Upper lobe of left lung (tissue), 6 donors: Measurements from ENCODE around the gene ZNF609. TPM values are rescaled to one million over a fixed set of nuclear protein-coding genes. Genes with fewer than 3 reads are reported as not detected.

Source experiments
- ATAC-seq, 2 donors: fragments of 200-7000 bp; cut with Tn5 transposase; one replicate each; pipeline ENCODE4 v1.9.1; 2022; ENCODE audit warnings: mild to moderate bottlenecking in 2 of 2, moderate library complexity in 2 of 2; ENCODE audit not compliant: low FRiP score in 2 of 2
- DNase-seq, 2 donors: peaks; one replicate each; pipeline ENCODE4 v3.0.0-alpha.2; 2019 to 2020
- H3K27ac ChIP-seq, 4 donors: fragments of 200-600 bp; sonication (generic); one replicate each; pipeline ENCODE4 v1.5.1; 2016 to 2019
- H3K27me3 ChIP-seq, 4 donors: fragments of 200-600 bp; sonication (generic); one replicate each; pipeline ENCODE4 v1.5.1; 2017 to 2019
- H3K36me3 ChIP-seq, 4 donors: fragments of 200-600 bp; sonication (generic); one replicate each; pipeline ENCODE4 v1.5.1; 2016 to 2019
- H3K4me1 ChIP-seq, 4 donors: fragments of 200-600 bp; sonication (generic); one replicate each; pipeline ENCODE4 v1.5.1; 2018 to 2019
- H3K4me3 ChIP-seq, 4 donors: fragments of 200-600 bp; sonication (generic); one replicate each; pipeline ENCODE4 v1.5.1; 2017 to 2019; ENCODE audit warnings: mild to moderate bottlenecking in 2 of 4, moderate library complexity in 1 of 4
- H3K9me3 ChIP-seq, 4 donors: fragments of 200-600 bp; sonication (generic); one replicate each; pipeline ENCODE4 v1.5.1; 2018 to 2019
- CTCF ChIP-seq, 6 experiments: fragments of 450-650 bp in 4 of 6; fragments of 200-600 bp in 2 of 6; sonication (generic) in 2 of 6; IDR thresholded peaks; one replicate each; pipeline ENCODE4 v1.5.1; 2016 to 2019; ENCODE audit warnings: antibody characterized with exemption in 6 of 6
- EP300 ChIP-seq, 4 donors: sonication (generic); formaldehyde crosslinking; IDR thresholded peaks; one replicate each; pipeline ENCODE4 v1.5.1; 2017; ENCODE audit warnings: antibody characterized with exemption in 4 of 4, control low read depth in 2 of 4
- POLR2A ChIP-seq, 4 donors: fragments of 450-650 bp; IDR thresholded peaks; one replicate each; pipeline ENCODE4 v1.5.1; 2016 to 2017; ENCODE audit warnings: antibody characterized with exemption in 4 of 4, mild to moderate bottlenecking in 2 of 4
- POLR2AphosphoS5 ChIP-seq, 2 donors: sonication (generic); formaldehyde crosslinking; IDR thresholded peaks; one replicate each; pipeline ENCODE4 v1.5.1; 2017; ENCODE audit warnings: antibody characterized with exemption in 2 of 2
- WGBS, 2 donors: methylation state at CpG; one replicate each; pipeline ENCODE4 v1.1.5; 2017 to 2018; 5-methylcytosine and 5-hydroxymethylcytosine counted together
- total RNA-seq, 6 donors: library from RNA; depleted of rRNA in 4 of 6; stranded (reverse); fragments of >200 nt in 4 of 6; gene quantifications; one replicate each; pipeline versions ENCODE4 v1.1.0 to v1.2.1, GENCODE V29; 2016 to 2021
- donor health status: DM: no; HTN: no; CAD: no; lungs with moderate emphysema.
- donor health status: DM: no; HTN: yes; CAD: no; lungs with severe emphysema.

The ZNF609 gene
- total RNA-seq, 6 donors from 2014 or later, result 30.4 to 65.0 (median 44.5) TPM

- no peak for ATAC-seq
These were observed 1.2 kb upstream of the ZNF609 start for GRCh38 chr15:64459066-64459781.

GRCh38 chr15:64460724-64461720 lies 644 bp downstream of the ZNF609 start:
- Histone ChIP-seq H3K4me1 (peaks cover 51 to 69% (median 59%) of the 10 kb centered on the region in 4 donors), H3K27ac (peak overlapping the region; percentile 89 to 99 (median 92)), H3K27me3 (no peaks in the 10 kb centered on the region), H3K4me3 (peak overlapping the region; percentile 81 to 95 (median 85)), H3K36me3 (no peaks in the 10 kb centered on the region), H3K9me3 (no peaks in the 10 kb centered on the region)
- ATAC-seq (peak; percentile 69 to 83), DNase-seq (peak in 1 of 2 donors; percentile 29)
- 0 to 1% methylated on average over 19 to 24 of the region's 56 CpGs for WGBS, 2 donors
- TF ChIP-seq POLR2AphosphoS5 (IDR thresholded peaks at IDR 0.05) (no peak), EP300 (IDR thresholded peaks at IDR 0.05) (no peak), CTCF (IDR thresholded peaks at IDR 0.05) (peak in 2 of 6 experiments; percentile 10 to 15), POLR2A (IDR thresholded peaks at IDR 0.05) (peak in 2 of 4 donors; percentile 26 to 57)

More at GRCh38 chr15:64459066-64459781, 1.2 kb upstream of the ZNF609 start:
- Histone ChIP-seq H3K36me3 (peaks cover 0 to 6% (median 0%) of the 10 kb centered on the region in 4 donors), H3K9me3 (no peaks in the 10 kb centered on the region), H3K4me1 (peaks cover 36 to 59% (median 45%) of the 10 kb centered on the region in 4 donors), H3K27me3 (no peaks in the 10 kb centered on the region), H3K4me3 (no peak overlapping the region), H3K27ac (peak overlapping the region in 3 of 4 donors; percentile 38 to 99 (median 89))
- DNase-seq, result no peak
- TF ChIP-seq CTCF (IDR thresholded peaks at IDR 0.05), result no peak
- no peak for TF ChIP-seq POLR2A (IDR thresholded peaks at IDR 0.05)
- no peak for TF ChIP-seq EP300 (IDR thresholded peaks at IDR 0.05)
- TF ChIP-seq POLR2AphosphoS5 (IDR thresholded peaks at IDR 0.05), result no peak
- WGBS, 2 donors, result 41 to 66% methylated on average over 3 of the region's 3 CpGs

GRCh38 chr15:64461721-64462162 lies 1.4 kb downstream of the ZNF609 start:
- DNase-seq (peak in 1 of 2 donors; percentile 31), ATAC-seq (peak in 1 of 2 donors; percentile 1)
- TF ChIP-seq EP300 (IDR thresholded peaks at IDR 0.05) (no peak), POLR2A (IDR thresholded peaks at IDR 0.05) (no peak), POLR2AphosphoS5 (IDR thresholded peaks at IDR 0.05) (no peak), CTCF (IDR thresholded peaks at IDR 0.05) (no peak)
- peak overlapping the region in 3 of 4 donors; percentile 84 to 95 (median 86) for H3K4me3 ChIP-seq
- peak overlapping the region; percentile 89 to 99 (median 92) for H3K27ac ChIP-seq
- H3K27me3 ChIP-seq, result no peaks in the 10 kb centered on the region
- no peaks in the 10 kb centered on the region for H3K9me3 ChIP-seq
- no peaks in the 10 kb centered on the region for H3K36me3 ChIP-seq
- H3K4me1 ChIP-seq, result peaks cover 51 to 71% (median 59%) of the 10 kb centered on the region in 4 donors
- 11% methylated on average over 5 of the region's 5 CpGs for WGBS, 2 donors

- H3K4me1 ChIP-seq, result peaks cover 58 to 79% (median 63%) of the 10 kb centered on the region in 4 donors
- H3K27me3 ChIP-seq, result no peaks in the 10 kb centered on the region
- H3K27ac ChIP-seq, result peak overlapping the region in 1 of 4 donors; percentile 93
- no peaks in the 10 kb centered on the region for H3K9me3 ChIP-seq
- ATAC-seq (no peak), DNase-seq (no peak)
- H3K4me3 ChIP-seq, result no peak overlapping the region
- no peaks in the 10 kb centered on the region for H3K36me3 ChIP-seq
- TF ChIP-seq POLR2AphosphoS5 (IDR thresholded peaks at IDR 0.05) (no peak), EP300 (IDR thresholded peaks at IDR 0.05) (no peak), POLR2A (IDR thresholded peaks at IDR 0.05) (no peak), CTCF (IDR thresholded peaks at IDR 0.05) (no peak)
These were observed 2.1 kb downstream of the ZNF609 start for GRCh38 chr15:64462492-64462891.
